GM12872 (cell line): ENCODE results near the gene PIN4.

Experiments used
- CTCF ChIP-seq: IDR thresholded peaks from 3 replicates; pipeline ENCODE4 v1.5.1; 2011; ENCODE audit warnings: low read depth, mild to moderate bottlenecking, low read length, moderate library complexity; ENCODE audit not compliant: insufficient read depth

The PIN4 gene

DNA sequence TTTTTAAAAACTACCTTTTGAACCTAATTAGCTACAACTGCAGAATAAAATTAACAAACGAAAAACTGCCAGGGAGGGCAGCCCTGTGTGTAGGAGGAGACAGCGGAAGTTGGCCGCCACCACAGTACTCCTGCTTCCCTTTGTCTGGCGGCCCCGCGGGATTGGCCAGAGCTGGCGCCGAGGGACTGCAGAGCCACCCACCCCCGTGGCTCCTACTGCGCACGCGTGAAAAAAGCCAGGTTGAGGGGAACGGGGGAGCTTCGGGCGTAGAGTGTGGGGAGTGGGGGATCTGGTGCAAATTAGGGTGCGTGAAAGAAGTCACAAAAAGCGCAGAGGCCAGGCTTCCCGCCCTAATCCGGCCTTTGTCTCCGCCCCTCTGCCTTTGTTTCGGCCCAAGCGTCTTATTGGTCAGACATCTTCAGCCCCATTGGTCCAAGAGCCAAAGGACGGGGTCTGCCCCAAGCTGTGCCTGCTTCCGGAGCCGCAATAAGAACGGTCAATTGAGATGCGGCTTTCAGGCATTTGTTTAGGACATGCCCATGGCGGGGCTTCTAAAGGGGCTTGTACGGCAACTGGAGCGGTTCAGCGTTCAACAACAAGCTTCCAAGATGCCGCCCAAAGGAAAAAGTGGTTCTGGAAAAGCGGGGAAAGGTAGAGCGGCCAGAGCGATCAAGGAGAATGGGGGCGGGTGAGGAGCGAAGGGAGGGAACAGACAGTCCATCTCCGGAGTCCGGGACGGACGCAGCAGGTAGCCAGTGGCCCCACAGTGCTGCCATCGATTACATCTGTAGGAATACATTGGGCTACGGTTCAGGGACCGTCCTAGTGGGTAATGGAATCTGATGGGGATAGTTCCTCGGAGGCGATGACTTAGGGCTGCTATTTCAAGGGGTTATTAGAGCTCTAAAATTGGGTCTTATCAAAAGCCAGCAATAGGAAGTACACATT lies at the start of gene PIN4:
Gene PIN4, plus strand, starts transcription at position 580 of the 948 bp plus-strand sequence. Its CDS starts 29 bp downstream, at position 609.
- TF ChIP-seq CTCF, result no peak

DNA sequence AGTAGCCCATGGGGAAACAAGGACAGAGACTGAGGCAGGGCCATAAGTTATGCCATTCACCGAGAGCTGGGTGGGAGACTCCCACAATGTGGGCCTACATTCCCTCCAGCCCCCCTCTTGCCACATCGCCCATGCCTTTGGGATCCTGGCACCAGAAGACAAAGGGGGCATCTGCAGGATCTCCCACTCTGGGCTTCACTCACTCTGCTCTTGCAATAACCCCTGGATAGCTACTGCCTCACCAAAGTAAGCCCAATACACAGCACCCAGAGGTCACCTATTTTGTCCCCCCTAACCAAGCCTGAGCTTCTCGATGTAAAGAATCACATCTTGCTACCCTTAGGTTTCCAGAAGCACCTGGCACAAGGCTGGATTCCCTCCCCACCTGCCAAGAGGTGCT lies 49.1 kb upstream of the PIN4 start:
- TF ChIP-seq CTCF, result no peak

GRCh38 chrX:72133851-72134546 lies 47.6 kb upstream of the PIN4 start:
- TF ChIP-seq CTCF, result no peak

DNA sequence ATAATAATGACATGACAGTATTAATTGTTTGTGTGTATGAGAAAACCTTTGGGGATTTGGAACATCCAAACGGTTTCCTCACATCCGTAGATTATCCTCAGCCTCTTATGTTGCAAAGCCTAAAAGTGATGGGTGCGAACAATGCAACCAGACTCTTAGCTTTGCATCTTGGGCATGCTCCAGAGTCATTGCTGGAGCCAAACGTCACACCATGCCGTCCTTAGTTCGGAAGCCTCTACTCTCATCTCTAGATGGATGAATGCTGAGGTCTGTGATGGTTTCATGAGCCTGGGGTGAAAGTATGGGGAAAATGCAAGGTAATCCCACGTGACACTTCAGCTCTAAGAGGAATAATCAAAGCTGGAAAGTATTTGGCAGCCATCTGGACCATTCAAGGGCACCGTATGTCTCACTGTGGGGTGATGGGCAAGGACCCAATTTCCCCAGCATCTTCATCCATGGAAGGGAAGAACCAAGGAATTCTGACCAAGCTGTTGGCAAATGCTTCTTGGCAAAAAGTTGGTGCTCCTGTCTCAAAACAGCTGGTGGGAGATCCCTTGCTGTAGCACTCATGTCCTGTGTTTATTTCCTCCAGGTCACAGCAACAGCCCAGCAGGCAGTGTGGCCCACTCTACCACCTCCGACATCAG lies 43.6 kb upstream of the PIN4 start:
- no peak for TF ChIP-seq CTCF

DNA sequence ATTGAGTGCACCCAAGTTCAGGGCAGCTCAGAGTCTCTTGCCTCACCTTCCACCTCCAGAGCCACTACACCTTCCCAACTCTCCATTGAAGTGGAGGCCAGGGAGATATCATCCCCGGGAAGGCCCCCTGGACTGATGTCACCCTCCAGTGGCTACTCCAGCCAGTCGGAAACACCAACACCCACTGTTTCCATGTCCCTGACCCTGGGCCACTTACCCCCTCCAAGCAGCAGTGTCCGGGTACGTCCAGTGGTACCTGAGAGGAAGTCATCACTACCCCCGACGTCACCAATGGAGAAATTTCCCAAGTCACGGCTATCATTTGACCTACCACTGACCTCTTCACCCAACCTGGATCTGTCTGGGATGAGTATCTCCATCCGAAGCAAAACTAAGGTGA lies 42.0 kb upstream of the PIN4 start:
- TF ChIP-seq CTCF, result no peak

DNA sequence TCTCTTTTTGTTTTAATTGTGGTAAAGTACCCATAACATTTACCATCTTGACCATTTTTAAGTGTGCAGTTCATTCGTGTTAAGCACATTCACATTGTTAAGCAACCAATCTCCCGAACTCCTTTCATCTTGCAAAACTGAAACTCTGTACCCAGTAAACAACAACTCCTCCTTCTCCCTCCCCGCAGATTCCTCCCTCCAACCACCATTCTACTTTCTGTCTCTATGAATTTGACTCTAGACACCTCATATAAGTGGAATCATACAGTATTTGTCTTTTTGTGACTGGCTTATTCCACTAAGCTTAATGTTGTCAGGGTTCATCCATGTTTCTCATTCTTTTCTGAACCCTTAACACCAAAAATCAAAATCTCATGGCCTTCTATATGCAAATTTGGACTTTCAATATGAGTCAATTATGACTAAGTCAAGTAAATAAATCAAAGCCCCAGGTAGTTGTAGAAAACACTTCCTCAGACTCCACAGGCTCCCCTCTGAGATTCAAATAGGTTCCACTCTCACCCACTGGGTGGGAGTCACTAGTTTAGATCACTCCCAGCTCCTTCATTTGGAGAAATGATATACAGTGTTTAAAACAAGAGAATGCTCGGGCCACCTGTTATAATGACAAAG lies 40.1 kb upstream of the PIN4 start:
- no peak for TF ChIP-seq CTCF
